ENCODE data around the gene SCAMP2. TPM values are rescaled to one million over a fixed set of nuclear protein-coding genes. Genes with fewer than 3 reads are reported as not detected.
A peak's percentile ranks its signal among the peaks of the same experiment; 100 is the strongest.

Gene SCAMP2
- total RNA-seq, 4 donors from 2014 or later, result 46.3 to 122 (median 74.3) TPM

DNA sequence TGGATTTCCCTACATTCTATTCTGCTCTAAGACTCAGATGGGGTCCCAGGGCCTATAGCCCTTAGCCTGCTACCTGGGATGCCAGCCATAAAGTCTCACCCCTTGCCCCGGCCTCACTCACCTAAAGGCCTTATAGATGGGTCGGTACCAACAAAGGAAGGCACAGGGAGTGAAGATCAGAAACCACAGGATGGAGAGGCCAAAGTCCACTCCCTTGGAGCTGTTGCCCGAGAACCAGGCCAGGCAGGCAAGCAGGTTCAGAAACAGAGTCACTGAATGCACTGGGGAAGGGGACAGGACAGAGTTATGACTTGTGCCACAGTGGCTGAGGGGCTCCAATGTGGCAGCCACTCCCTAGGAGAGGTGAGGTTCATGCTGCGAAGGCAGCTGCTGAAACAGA lies 22.8 kb downstream of the SCAMP2 start:
- ATAC-seq, result no peak
- DNase-seq, result no peak
- TF ChIP-seq, protein P1, sequence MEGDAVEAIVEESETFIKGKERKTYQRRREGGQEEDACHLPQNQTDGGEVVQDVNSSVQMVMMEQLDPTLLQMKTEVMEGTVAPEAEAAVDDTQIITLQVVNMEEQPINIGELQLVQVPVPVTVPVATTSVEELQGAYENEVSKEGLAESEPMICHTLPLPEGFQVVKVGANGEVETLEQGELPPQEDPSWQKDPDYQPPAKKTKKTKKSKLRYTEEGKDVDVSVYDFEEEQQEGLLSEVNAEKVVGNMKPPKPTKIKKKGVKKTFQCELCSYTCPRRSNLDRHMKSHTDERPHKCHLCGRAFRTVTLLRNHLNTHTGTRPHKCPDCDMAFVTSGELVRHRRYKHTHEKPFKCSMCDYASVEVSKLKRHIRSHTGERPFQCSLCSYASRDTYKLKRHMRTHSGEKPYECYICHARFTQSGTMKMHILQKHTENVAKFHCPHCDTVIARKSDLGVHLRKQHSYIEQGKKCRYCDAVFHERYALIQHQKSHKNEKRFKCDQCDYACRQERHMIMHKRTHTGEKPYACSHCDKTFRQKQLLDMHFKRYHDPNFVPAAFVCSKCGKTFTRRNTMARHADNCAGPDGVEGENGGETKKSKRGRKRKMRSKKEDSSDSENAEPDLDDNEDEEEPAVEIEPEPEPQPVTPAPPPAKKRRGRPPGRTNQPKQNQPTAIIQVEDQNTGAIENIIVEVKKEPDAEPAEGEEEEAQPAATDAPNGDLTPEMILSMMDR (IDR thresholded peaks at IDR 0.05 in 4 of 5, conservative IDR thresholded peaks at IDR 0.05 in 1 of 5), result no peak
- no peak for TF ChIP-seq POLR2A (IDR thresholded peaks at IDR 0.05)

DNA sequence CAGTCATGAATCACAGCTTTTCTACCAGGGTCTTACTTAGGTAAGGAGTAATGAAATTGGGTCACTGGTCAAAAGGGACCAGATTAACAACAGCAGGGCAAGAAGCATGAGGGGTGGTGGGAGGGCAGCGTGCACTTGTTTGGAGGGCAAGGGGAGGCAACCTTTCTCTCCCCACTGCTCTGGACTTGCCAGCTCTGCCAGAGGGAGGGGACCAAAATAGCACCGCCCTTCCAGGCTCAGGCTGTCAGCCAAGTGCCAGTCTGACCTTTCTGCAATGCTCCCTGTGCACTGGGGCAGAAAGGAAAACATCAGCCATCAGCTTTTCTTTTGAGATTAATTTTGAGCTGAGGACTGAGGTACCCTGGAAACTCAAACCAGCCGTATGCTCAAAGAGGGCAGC lies 25.7 kb downstream of the SCAMP2 start:
- in situ Hi-C loops (cut with MboI; ENCODE audit: low sequenced_read_pairs in 4 of 4) (no loop called here), intact Hi-C loops (cut with DNase I; ENCODE audit: low total_unique reads) (no loop called here)
- Histone ChIP-seq H3K4me1 (peaks cover 3 to 21% of the 10 kb centered on the region in 2 donors), H3K4me3 (no peak overlapping the region), H3K36me3 (peaks cover 0 to 60% of the 10 kb centered on the region in 2 donors), H3K27ac (peak overlapping the region; percentile 34 to 68 (median 47)), H3K27me3 (no peaks in the 10 kb centered on the region), H3K9me3 (no peaks in the 10 kb centered on the region)
- DNase-seq (peak in 1 of 2 donors; percentile 66), ATAC-seq (peak in 1 of 2 donors; percentile 46)
- TF ChIP-seq POLR2A (IDR thresholded peaks at IDR 0.05), result no peak
- TF ChIP-seq, protein P1 (IDR thresholded peaks at IDR 0.05 in 4 of 5, conservative IDR thresholded peaks at IDR 0.05 in 1 of 5), result no peak

More for the DNA sequence above, 22.8 kb downstream of the SCAMP2 start:
- Histone ChIP-seq H3K9me3 (no peaks in the 10 kb centered on the region), H3K27me3 (no peaks in the 10 kb centered on the region), H3K36me3 (peaks cover 0 to 73% of the 10 kb centered on the region in 2 donors), H3K4me1 (peaks cover 7 to 18% of the 10 kb centered on the region in 2 donors), H3K27ac (no peak overlapping the region), H3K4me3 (no peak overlapping the region)
- in situ Hi-C loops (cut with MboI; ENCODE audit: low sequenced_read_pairs in 4 of 4) (no loop called here), intact Hi-C loops (cut with DNase I; ENCODE audit: low total_unique reads) (no loop called here)

DNA sequence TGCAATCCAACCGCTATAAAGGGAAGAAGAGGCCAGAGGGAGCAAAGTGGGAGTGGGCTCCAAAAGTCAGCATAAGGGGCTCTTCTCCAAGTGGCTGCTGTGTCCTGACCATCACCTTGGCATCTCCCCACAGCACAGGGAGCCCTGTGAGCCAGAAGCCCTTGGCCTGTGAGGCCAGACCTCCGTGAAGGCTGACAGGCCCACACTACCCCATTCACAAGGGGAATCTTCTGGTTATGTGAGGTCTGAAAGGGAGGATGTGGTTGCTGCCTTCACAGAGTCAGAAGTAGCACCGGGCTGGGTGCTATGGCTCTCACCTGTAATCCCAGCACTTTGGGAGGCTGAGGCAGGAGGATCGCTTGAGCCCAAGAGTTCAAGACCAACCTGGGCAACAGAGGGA lies 27.6 kb downstream of the SCAMP2 start:
- in situ Hi-C loops (cut with MboI; ENCODE audit: low sequenced_read_pairs in 4 of 4), result no loop called here
- ATAC-seq, result no peak

DNA sequence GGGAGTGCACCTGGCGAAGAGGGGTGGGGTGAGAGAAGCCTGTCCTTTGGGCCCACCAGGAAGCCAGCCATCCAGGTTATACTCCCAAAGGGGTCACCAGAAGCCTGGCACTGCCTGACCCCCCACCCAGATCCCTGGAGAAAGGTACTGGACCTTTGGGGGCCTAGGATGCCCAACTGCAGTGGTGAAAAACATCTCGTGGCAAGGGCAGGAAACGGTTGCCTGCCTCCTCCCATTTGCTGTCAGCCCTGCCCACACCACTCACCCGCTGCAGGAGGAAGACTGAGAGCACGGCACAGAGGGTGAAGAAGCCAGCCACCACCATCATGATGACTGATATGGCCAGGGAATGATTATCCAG lies 28.0 kb downstream of the SCAMP2 start:
- no peak overlapping the region for H3K27ac ChIP-seq
- H3K4me3 ChIP-seq, result no peak overlapping the region
- peaks cover 0 to 50% of the 10 kb centered on the region in 2 donors for H3K36me3 ChIP-seq
- no peak for TF ChIP-seq POLR2A (IDR thresholded peaks at IDR 0.05)
- TF ChIP-seq, protein P1 (IDR thresholded peaks at IDR 0.05 in 4 of 5, conservative IDR thresholded peaks at IDR 0.05 in 1 of 5), result no peak
- DNase-seq, result no peak
- intact Hi-C loops (cut with DNase I; ENCODE audit: low total_unique reads), result no loop called here
- in situ Hi-C loops (cut with MboI; ENCODE audit: low sequenced_read_pairs in 4 of 4), result no loop called here
- no peaks in the 10 kb centered on the region for H3K9me3 ChIP-seq
- peaks cover 3 to 29% of the 10 kb centered on the region in 2 donors for H3K4me1 ChIP-seq
- no peaks in the 10 kb centered on the region for H3K27me3 ChIP-seq
- no peak for ATAC-seq

More for the DNA sequence above, 27.6 kb downstream of the SCAMP2 start:
- H3K36me3 ChIP-seq, result peaks cover 0 to 50% of the 10 kb centered on the region in 2 donors
- TF ChIP-seq, protein P1 (IDR thresholded peaks at IDR 0.05 in 4 of 5, conservative IDR thresholded peaks at IDR 0.05 in 1 of 5), result no peak
- no peak for TF ChIP-seq POLR2A (IDR thresholded peaks at IDR 0.05)
- no peak for DNase-seq
- H3K27me3 ChIP-seq, result no peaks in the 10 kb centered on the region
- intact Hi-C loops (cut with DNase I; ENCODE audit: low total_unique reads), result no loop called here
- H3K4me1 ChIP-seq, result peaks cover 3 to 29% of the 10 kb centered on the region in 2 donors
- H3K4me3 ChIP-seq, result no peak overlapping the region
- no peaks in the 10 kb centered on the region for H3K9me3 ChIP-seq
- H3K27ac ChIP-seq, result no peak overlapping the region

Data from gastrocnemius medialis (tissue), 4 donors.